GM19324 (cell line): Measurements from ENCODE around the gene PLEKHH3.
"Not testable (repeated sequence)": the region's sequence is repeated elsewhere in the genome, so short reads cannot be mapped to it uniquely, and the experiment has no call there.

Experiments
- ATAC-seq: cut with Tn5 transposase; IDR thresholded peaks from one replicate; pipeline ENCODE4 v1.9.1; 2021; ENCODE audit warnings: mild to moderate bottlenecking, moderate library complexity; ENCODE audit not compliant: unreplicated experiment, low FRiP score

The PLEKHH3 gene

GRCh38 chr17:42673266-42673884, 3.4 kb downstream of the PLEKHH3 start:
- ATAC-seq, result no peak

GRCh38 chr17:42672038-42672437, 4.8 kb downstream of the PLEKHH3 start:
- ATAC-seq, result no peak

- no peak for ATAC-seq
Measured at GRCh38 chr17:42670789-42671657, 5.8 kb downstream of the PLEKHH3 start.

- ATAC-seq, result no peak
Measured at GRCh38 chr17:42669977-42670788, 6.6 kb downstream of the PLEKHH3 start.

GRCh38 chr17:42669705-42669976, 7.2 kb downstream of the PLEKHH3 start:
- ATAC-seq, result no peak

GRCh38 chr17:42667088-42667951, 9.5 kb downstream of the PLEKHH3 start:
- ATAC-seq, result no peak

GRCh38 chr17:42666126-42666525, 10.7 kb downstream of the PLEKHH3 start:
- not testable (repeated sequence) for ATAC-seq

- ATAC-seq, result no peak
Measured at GRCh38 chr17:42665581-42666001, 11.2 kb downstream of the PLEKHH3 start.

DNA sequence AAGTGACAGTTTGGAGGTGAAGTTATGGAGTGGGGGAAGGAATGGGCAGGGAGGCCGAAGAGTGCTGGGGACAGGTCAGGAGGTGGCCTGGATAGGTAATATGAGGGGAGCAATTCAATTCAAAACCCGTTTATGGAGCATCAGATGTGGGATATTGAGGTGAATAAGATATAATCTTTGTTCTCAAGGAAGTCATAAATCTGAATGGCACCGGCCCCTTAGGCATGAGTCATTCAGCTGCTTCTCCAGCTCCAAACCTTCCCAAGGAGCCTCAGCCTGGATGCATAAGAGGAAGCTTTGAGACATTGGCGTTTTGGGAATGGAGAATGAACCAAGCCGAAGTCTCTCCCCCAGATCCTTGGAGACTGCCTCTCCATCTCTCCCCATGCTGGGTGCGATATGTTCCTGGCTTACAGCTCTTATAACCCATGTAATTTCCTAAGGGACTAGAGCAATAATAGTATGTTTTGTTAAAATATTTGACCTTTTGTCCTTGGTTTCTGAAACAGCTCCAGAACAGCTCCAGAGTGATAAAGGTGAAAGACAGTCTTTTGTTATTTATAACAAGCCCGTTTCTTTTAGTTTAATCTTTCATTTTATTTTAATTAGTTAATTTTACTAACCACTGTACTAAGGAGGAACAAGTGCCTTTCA, 16.0 kb downstream of the PLEKHH3 start:
- no peak for ATAC-seq

DNA sequence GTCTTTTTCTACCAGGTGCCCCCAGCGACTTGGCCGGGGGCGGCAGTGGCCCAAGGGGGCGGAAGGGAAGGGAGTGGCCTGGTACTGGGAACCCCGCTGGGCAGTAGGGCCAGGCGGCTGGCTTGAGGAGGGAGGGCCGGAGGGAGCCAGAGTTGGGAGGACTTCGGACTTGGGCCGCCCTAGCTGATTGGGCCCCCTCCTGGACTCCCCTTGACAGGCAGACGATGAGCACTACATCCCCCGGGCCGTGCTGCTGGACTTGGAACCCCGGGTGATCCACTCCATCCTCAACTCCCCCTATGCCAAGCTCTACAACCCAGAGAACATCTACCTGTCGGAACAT, 16.9 kb downstream of the PLEKHH3 start:
- not testable (repeated sequence) for ATAC-seq

GRCh38 chr17:42659079-42659931, 17.5 kb downstream of the PLEKHH3 start, which contains the start of gene TUBG2:
TSS of gene TUBG2 (plus strand) at chr17:42659284. CDS start at chr17:42659504, 220 bp downstream.
- peak; percentile 61 for ATAC-seq

GRCh38 chr17:42657824-42658588, 18.8 kb downstream of the PLEKHH3 start:
- ATAC-seq, result no peak

- ATAC-seq, result no peak
Measured at GRCh38 chr17:42655528-42655927, 21.3 kb downstream of the PLEKHH3 start.

DNA sequence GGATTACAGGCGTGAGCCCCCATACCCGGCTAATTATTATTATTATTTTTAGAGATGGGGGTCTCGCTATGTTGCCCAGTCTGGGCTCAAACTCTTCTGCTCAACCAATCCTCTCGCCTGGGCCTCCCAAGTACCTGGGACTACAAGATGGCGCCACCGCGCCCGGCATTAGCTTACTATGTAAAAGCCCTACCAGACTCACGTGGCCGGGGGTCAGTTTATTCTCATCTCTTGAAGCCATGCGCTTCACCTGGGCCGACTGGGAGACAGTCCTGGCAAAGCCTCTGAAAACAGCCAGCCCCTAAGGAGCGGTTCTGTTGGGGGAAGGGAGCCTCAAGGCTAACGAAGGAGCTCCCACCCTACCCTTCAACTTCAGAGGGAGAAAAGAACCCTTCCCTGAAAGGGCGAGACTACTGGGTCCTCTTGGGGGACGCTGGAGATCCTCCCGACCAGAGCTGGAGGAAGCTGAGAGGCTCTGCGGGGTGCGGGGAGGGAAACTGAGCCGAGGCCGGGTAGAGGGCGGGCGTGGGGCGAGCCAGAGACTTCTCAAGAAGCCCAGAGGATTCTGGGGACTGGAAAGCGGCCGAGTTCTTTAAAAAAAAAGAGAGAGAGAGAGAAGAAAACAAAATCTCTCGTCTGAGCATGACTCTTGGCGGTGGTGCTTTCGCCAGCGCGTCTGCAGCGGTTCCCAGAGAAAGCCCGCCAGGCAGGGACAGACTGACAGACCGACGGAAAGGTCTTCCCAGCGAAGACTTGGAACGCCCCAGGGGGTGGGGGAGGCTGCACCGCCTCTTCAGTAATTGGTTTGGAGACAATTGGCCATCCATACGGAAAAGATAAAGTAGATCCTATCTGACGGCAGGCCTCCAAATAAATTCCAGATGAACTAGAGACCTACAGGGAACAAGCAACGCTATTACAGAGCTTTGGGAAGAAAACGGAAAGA, 23.3 kb downstream of the PLEKHH3 start:
- ATAC-seq, result no peak

- ATAC-seq, result no peak
Measured at GRCh38 chr17:42651392-42651791, 25.4 kb downstream of the PLEKHH3 start.

- no peak for ATAC-seq
Measured at GRCh38 chr17:42647778-42648177, 29.0 kb downstream of the PLEKHH3 start.

DNA sequence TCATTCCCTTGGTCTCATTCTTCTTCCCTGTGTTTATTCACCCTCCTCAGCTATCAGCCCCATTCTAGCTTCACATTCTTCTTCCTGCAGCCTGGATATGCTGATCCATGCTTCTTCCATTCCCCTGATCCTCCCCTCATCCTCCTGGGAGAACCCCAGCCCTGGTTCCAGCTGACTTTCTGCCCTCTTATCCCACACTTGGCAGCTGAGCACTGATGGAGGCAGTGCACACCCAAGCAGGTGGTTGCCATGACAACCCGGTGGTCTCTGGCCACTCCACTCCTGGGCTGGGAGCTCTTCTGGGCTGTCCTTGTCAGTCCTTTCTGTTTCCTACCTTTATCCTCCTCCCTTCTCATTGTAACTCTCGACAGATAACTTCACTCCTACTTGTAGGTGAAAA, 34.5 kb downstream of the PLEKHH3 start:
- no peak for ATAC-seq
